Medulla oblongata (tissue), 1 donor: ENCODE results near the gene SPTB.

Experiments
- DNase-seq: peaks from one replicate; pipeline ENCODE4 v3.0.0-alpha.2; 2015; ENCODE audit errors: extremely low spot score

Gene SPTB

DNA sequence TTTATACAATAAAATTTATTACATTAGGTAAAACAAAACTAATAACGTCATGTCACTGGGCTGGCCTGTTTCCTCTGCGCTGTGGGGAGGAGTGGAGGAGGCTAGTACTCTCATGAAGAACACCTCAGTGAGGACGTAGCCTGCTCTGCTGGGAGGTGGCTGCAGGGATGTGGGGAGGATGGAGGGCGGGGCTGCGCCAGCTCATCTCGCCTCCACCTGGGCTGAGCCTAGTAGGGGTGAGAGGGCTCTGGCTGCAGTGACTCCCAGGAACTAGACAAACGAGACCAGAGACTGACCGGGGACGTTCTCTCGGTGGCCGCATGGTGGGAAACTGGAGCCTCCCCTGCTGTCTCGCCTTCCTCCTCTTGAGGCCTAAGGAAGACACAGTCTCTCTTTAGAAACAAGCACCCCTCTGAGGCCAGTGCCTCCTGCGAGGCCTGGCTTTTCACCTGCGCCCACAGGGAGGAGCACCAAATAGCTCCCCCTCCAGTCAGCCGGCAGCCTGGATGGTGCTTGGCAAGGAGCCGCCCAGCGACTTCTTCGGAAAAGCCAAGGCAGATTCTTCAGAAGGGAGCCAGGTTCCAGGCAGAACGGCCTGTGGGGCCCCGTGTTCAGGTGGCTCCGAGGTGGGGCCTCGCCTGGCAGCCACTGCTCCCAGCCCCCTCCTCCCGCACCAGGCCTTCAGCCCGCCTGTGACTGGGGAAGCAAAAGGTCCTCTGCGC, 113.1 kb downstream of the SPTB start:
- DNase-seq: no peak

GRCh38 chr14:64765740-64766302, 113.9 kb downstream of the SPTB start:
- no peak for DNase-seq

GRCh38 chr14:64764641-64765520, 114.8 kb downstream of the SPTB start:
- peak; percentile 92 for DNase-seq

DNA sequence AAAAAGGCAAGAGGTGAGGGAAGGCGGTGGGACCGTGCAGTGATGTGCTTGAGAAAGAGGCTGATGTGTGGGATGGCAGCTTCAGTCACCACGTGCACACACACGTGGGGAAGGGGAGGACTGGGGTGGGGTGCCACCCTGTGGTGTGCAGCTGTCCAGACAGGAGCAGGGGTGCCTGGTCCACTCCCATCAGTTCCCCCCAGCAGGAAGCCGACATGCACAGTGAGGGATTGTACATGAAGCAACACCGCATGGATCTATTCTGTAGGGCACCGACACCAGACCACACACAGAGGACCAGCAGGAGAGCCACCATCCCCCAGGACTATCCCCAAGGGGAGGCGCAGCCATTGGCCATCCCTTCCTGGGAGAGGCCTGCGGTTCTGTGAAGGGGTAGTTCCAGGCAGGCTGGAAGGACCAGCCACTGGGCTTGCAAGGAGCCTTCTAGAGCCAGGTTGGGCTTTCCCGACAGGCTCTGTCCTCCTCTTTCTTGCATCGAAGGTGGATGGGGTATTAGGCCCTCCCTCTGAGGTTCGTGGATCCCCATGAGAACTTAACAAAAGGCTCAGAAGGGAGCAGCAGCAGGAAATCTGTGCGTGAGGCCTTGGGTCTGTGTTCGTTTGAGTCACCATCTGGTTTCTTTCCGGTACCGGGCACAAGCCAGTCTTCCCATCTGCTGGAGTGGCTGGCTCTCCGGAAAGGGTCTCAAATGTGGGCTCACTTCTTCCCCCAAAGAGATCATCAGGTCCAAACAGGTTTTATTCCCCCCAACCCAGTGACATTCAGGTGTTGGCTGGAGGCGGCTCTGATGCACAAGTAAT, 115.7 kb downstream of the SPTB start:
- DNase-seq: peak; percentile 45

- no peak for DNase-seq
These were observed 116.5 kb downstream of the SPTB start for GRCh38 chr14:64763085-64763782.

- peak; percentile 69 for DNase-seq
These were observed 117.4 kb downstream of the SPTB start for GRCh38 chr14:64762044-64763034.

- DNase-seq: no peak
These were observed 118.2 kb downstream of the SPTB start for GRCh38 chr14:64761441-64762043.

- no peak for DNase-seq
These were observed 118.8 kb downstream of the SPTB start for GRCh38 chr14:64760916-64761315.

- DNase-seq: no peak
These were observed 119.5 kb downstream of the SPTB start for GRCh38 chr14:64760146-64760755.

GRCh38 chr14:64759555-64759938, 120.2 kb downstream of the SPTB start:
- DNase-seq: no peak

GRCh38 chr14:64758691-64759554, 120.8 kb downstream of the SPTB start:
- no peak for DNase-seq

DNA sequence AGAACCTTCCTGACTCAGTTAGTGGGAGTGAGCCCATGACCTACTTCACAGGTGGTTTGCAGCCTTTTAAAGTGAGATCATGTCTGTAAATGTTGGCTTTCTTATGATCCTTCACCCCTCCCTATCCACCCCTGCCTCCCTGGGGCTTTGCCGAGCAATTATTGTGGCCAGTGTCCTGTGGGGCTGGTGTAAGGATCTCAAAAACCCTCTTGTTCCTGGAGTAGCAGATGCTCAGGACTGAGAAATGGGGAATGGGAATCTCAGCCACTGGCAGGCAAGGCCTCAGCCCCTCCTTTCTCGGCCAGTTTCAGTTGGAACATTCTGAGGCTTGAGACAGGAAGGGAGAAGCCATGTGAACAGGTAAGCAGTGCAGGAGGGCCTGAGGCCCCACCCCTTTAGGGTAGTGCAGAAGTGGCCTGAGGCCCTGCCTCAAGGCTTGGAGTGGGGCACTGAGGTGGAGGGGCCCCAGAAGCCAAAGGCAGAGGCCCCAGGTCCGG, 121.6 kb downstream of the SPTB start:
- no peak for DNase-seq

DNA sequence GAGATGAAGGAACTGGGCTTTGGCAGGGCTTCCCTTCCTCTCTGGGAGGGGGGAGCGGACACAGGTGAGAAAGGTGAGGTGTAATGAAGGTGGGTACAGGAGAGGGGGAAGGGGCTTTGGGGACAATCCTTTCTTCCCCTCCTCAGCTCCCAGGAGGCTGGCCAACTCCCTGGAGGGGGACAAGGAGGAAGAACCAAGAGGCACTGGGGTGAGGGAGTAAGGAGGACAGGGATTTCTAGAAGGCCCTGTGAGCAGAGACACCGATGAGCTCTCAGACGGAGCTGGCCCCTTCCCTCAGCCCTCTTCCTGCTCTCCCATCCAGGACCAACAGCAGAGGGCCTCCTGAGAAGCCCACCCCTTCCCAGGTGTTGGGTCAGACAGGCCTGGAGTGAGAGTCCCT, 122.1 kb downstream of the SPTB start:
- no peak for DNase-seq

DNA sequence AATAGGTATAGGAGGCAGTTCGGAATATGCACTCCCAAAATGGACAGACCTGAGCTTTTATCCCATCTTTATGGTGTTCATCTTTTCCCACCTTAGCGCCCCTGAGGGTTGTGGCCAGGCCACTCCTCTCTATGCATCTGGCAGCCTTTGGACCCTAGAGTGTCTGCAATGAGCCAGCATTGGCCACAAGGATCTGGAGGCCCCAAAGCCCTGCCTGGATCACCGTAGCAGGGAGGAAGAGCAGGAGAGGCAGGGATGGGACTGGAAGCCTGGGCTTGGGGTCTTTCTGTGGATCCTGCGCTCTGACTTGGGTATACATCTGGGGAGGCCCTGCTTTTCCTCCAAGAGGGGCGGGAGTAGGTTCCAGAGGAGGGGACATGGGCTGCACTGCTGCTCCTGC, 123.0 kb downstream of the SPTB start:
- DNase-seq: no peak

DNA sequence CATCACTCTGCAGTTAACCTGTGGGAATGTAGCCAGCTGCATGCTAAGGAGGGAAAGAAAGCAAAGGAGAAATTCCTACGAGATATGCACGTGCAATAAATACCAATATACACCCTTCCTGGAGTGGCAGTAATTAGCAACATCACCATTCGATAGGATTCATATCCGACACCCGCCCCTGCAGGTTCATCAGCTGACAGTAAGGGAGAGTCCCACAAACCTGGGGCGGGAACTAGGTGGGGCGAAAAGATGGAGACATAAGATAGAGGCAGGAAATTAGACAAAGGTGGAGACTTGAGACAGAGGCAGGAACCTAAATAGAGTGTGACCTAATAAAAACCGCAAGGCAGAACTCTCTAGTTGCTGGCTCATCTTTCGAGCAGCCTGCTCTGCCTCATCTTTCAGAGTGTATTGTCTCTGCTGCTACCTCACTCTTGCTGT, 123.9 kb downstream of the SPTB start:
- DNase-seq: no peak

DNA sequence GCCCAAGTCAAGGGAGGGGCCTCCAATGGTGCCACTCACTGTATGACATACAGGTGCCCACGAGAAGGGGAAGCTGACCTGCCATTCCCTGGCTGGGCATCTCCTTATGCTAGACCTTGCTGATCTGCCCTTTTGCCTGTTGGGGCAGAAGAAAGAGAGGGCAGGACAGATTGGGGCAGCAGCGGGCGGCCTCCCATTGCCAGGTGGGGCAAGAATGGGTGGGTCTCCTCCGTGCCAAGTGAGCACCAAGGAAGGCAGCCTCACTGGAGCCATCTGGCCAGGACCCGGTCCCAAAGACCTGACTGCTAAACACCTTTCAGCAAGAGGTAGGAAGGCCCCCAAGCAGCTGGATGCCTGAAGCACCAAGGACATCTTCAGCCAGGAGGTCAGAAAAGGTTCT, 125.0 kb downstream of the SPTB start:
- no peak for DNase-seq

DNA sequence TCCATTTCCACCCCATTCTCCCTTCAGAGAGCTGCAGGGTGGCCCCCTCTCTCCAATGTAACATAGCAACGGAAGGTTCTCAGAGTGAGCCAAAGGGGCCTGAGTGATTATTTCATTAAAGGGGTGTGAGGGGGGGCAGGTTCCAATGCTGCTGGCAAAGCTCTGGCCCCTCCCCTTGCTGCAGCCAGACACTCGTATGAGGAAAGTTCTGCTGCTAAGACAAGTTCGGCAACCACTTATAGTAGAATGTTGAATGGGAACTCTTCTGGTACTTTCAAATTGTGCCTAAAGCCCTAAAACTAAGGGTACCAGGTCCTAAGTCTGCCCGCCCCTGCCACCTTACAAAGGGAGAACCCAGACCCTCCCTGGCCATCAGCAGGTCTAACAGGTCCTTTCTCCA, 125.7 kb downstream of the SPTB start:
- DNase-seq: no peak

- no peak for DNase-seq
These were observed 126.3 kb downstream of the SPTB start for GRCh38 chr14:64753374-64753773.
